ENCODE data around the gene PTPRM.

GRCh38 chr18:8426401-8426800, 859.3 kb downstream of the PTPRM start:
- TF ChIP-seq, protein P1, sequence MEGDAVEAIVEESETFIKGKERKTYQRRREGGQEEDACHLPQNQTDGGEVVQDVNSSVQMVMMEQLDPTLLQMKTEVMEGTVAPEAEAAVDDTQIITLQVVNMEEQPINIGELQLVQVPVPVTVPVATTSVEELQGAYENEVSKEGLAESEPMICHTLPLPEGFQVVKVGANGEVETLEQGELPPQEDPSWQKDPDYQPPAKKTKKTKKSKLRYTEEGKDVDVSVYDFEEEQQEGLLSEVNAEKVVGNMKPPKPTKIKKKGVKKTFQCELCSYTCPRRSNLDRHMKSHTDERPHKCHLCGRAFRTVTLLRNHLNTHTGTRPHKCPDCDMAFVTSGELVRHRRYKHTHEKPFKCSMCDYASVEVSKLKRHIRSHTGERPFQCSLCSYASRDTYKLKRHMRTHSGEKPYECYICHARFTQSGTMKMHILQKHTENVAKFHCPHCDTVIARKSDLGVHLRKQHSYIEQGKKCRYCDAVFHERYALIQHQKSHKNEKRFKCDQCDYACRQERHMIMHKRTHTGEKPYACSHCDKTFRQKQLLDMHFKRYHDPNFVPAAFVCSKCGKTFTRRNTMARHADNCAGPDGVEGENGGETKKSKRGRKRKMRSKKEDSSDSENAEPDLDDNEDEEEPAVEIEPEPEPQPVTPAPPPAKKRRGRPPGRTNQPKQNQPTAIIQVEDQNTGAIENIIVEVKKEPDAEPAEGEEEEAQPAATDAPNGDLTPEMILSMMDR (conservative IDR thresholded peaks at IDR 0.05; ENCODE audit: low read depth, low read length) = peak; percentile 77
- TF ChIP-seq EZH2 (IDR thresholded peaks at IDR 0.05; ENCODE audit: low read length, unreplicated experiment) = no peak
- TF ChIP-seq EZH2phosphoT487 (IDR thresholded peaks at IDR 0.05; ENCODE audit: borderline replicate concordance, low read length) = no peak
